H1 (cell line): ENCODE measurements around the gene ERC1. TPM values are rescaled to one million over a fixed set of nuclear protein-coding genes. Genes with fewer than 3 reads are reported as not detected.

Experiments
- CTCF ChIA-PET: fragments of 300-600 bp; sonication (Branson Sonifier 250); formaldehyde crosslinking; loops from one replicate; lab custom pipeline; 2021; ENCODE audit not compliant: partially characterized antibody; lab: Charles Lee
- POLR2A ChIA-PET: fragments of 300-600 bp; sonication (Branson Sonifier 250); formaldehyde crosslinking; loops from one replicate; lab custom pipeline; 2021; ENCODE audit warnings: inconsistent platforms; ENCODE audit not compliant: partially characterized antibody; lab: Charles Lee
- DNase-seq, 2 experiments: peaks; one replicate each; pipeline versions ENCODE4 v3.0.0 to v3.0.0-alpha.2; 2010 to 2022; ENCODE audit warnings: low spot score in 2 of 2, low read depth in 1 of 2, mixed read lengths in 1 of 2
- FAIRE-seq: peaks from 2 replicates; lab custom pipeline; 2011; peaks lifted over from hg19 to GRCh38; lab: Jason Lieb, UNC
- H2AFZ ChIP-seq: 2 replicates; pipeline ENCODE4 v1.8.1; 2012; ENCODE audit warnings: low read length, inconsistent platforms
- H2AK5ac ChIP-seq: 2 replicates; pipeline ENCODE4 v1.6.1; 2013; ENCODE audit warnings: low read depth, low read length
- H2BK120ac ChIP-seq: replicated peaks from 2 replicates; pipeline ENCODE3; 2013; ENCODE audit warnings: low read depth, low read length, inconsistent platforms
- H2BK12ac ChIP-seq: 2 replicates; pipeline ENCODE4 v1.6.1; 2013; ENCODE audit warnings: low read depth, low read length
- H2BK15ac ChIP-seq: 2 replicates; pipeline ENCODE4 v1.6.1; 2013; ENCODE audit warnings: low read length
- H2BK20ac ChIP-seq: 2 replicates; pipeline ENCODE4 v1.6.1; 2013; ENCODE audit warnings: low read length
- H2BK5ac ChIP-seq: 2 replicates; pipeline ENCODE4 v1.6.1; 2013; ENCODE audit warnings: low read depth, low read length
- H3K14ac ChIP-seq: 2 replicates; pipeline ENCODE4 v1.6.1; 2013; ENCODE audit warnings: inconsistent platforms; ENCODE audit not compliant: insufficient read length
- H3K18ac ChIP-seq: 2 replicates; pipeline ENCODE4 v1.6.1; 2013; ENCODE audit warnings: low read length; ENCODE audit errors: extremely low read depth
- H3K23ac ChIP-seq: 2 replicates; pipeline ENCODE4 v1.6.1; 2013; ENCODE audit warnings: inconsistent platforms; ENCODE audit not compliant: insufficient read length
- H3K23me2 ChIP-seq: 2 replicates; pipeline ENCODE4 v1.6.1; 2013; ENCODE audit warnings: low read depth, low read length
- H3K27ac ChIP-seq: 2 replicates; pipeline ENCODE4 v1.6.1; 2011; ENCODE audit warnings: low read depth, low read length, inconsistent platforms
- H3K27me3 ChIP-seq, 4 experiments: replicated peaks in 1 of 4; 1 replicate in 1 of 4; 2 replicates in 3 of 4; pipeline versions ENCODE4 v1.6.1 to v1.8.1; 2011 to 2013; ENCODE audit warnings: low read length in 3 of 4, mild to moderate bottlenecking in 3 of 4, inconsistent platforms in 2 of 4, mixed read lengths in 2 of 4, moderate library complexity in 1 of 4; ENCODE audit not compliant: control insufficient read depth in 3 of 4, insufficient read depth in 3 of 4; ENCODE audit errors: extremely low read depth in 1 of 4
- H3K36me3 ChIP-seq, 4 experiments: 2 replicates each; pipeline versions ENCODE4 v1.6.1 to v1.8.1; 2011 to 2013; ENCODE audit warnings: mild to moderate bottlenecking in 4 of 4, low read length in 3 of 4, moderate library complexity in 2 of 4, control low read depth in 1 of 4, inconsistent platforms in 1 of 4; ENCODE audit not compliant: insufficient read depth in 4 of 4, control insufficient read depth in 2 of 4
- H3K4ac ChIP-seq: replicated peaks from 2 replicates; pipeline ENCODE3; 2013; ENCODE audit warnings: low read length, low read depth, mixed read lengths, inconsistent platforms; ENCODE audit not compliant: insufficient read length
- H3K4me1 ChIP-seq, 4 experiments: replicated peaks in 1 of 4; 1 replicate in 1 of 4; 2 replicates in 3 of 4; pipeline versions ENCODE4 v1.6.1 to v1.8.1; 2011 to 2013; ENCODE audit warnings: low read length in 3 of 4, inconsistent platforms in 2 of 4, mixed read lengths in 1 of 4; ENCODE audit not compliant: insufficient read depth in 4 of 4, control insufficient read depth in 3 of 4
- H3K4me2 ChIP-seq, 2 experiments: 2 replicates each; pipeline versions ENCODE4 v1.6.1 to v1.8.1; 2011 to 2013; ENCODE audit warnings: low read depth in 2 of 2, low read length in 2 of 2, control low read depth in 1 of 2, inconsistent platforms in 1 of 2, mild to moderate bottlenecking in 1 of 2; ENCODE audit not compliant: insufficient read depth in 1 of 2
- H3K4me3 ChIP-seq, 4 experiments: fragments of 200-600, 300-600 bp in 1 of 4; sonication (generic), shearing (Covaris generic), sonication (Bioruptor Twin) in 1 of 4; 2 replicates each; pipeline versions ENCODE4 v1.5.1 to v1.8.1; 2011 to 2016; ENCODE audit warnings: low read length in 4 of 4, low read depth in 3 of 4, control low read depth in 2 of 4, inconsistent platforms in 2 of 4, mild to moderate bottlenecking in 2 of 4, mixed read lengths in 1 of 4, moderate library complexity in 1 of 4; ENCODE audit not compliant: insufficient read depth in 2 of 4; ENCODE audit errors: extremely low read depth in 1 of 4
- H3K56ac ChIP-seq: replicated peaks from 2 replicates; pipeline ENCODE3; 2013; ENCODE audit warnings: low read depth, mild to moderate bottlenecking, mixed read lengths, low read length, inconsistent platforms; ENCODE audit not compliant: insufficient read length
- H3K79me1 ChIP-seq: 2 replicates; pipeline ENCODE4 v1.6.1; 2013; ENCODE audit warnings: low read depth, low read length, control low read depth
- H3K79me2 ChIP-seq, 2 experiments: 2 replicates each; pipeline versions ENCODE4 v1.6.1 to v1.8.1; 2012 to 2013; ENCODE audit warnings: low read length in 2 of 2, mild to moderate bottlenecking in 2 of 2, inconsistent platforms in 1 of 2; ENCODE audit not compliant: insufficient read depth in 2 of 2, control insufficient read depth in 1 of 2
- H3K9ac ChIP-seq, 4 experiments: replicated peaks in 1 of 4; 1 replicate in 1 of 4; 2 replicates in 3 of 4; pipeline versions ENCODE4 v1.6.1 to v1.8.1; 2011 to 2013; ENCODE audit warnings: low read depth in 3 of 4, low read length in 3 of 4, control low read depth in 2 of 4, mild to moderate bottlenecking in 2 of 4, moderate library complexity in 2 of 4, inconsistent platforms in 1 of 4; ENCODE audit errors: extremely low read depth in 1 of 4
- H3K9me3 ChIP-seq, 2 experiments: 2 replicates each; pipeline versions ENCODE4 v1.6.1 to v1.8.1; 2012 to 2013; ENCODE audit warnings: mild to moderate bottlenecking in 2 of 2, moderate library complexity in 2 of 2, control low read depth in 1 of 2, inconsistent platforms in 1 of 2, low read depth in 1 of 2, low read length in 1 of 2, mixed read lengths in 1 of 2; ENCODE audit not compliant: insufficient read depth in 2 of 2
- H4K20me1 ChIP-seq, 2 experiments: replicated peaks in 1 of 2; 2 replicates each; pipeline versions ENCODE3 to v1.8.1; 2011 to 2013; ENCODE audit warnings: inconsistent platforms in 2 of 2, low read length in 2 of 2, mild to moderate bottlenecking in 1 of 2; ENCODE audit not compliant: insufficient read depth in 2 of 2, control insufficient read depth in 1 of 2
- H4K5ac ChIP-seq: 2 replicates; pipeline ENCODE4 v1.6.1; 2013; ENCODE audit warnings: low read length, low read depth, mixed read lengths, inconsistent platforms; ENCODE audit not compliant: insufficient read length
- H4K8ac ChIP-seq: 2 replicates; pipeline ENCODE4 v1.8.0; 2013; ENCODE audit warnings: mild to moderate bottlenecking, moderate library complexity, low read length, inconsistent platforms; ENCODE audit not compliant: insufficient read depth; ENCODE audit errors: extremely low read depth
- H4K91ac ChIP-seq: replicated peaks from 2 replicates; pipeline ENCODE3; 2013; ENCODE audit warnings: low read length, mixed read lengths, inconsistent platforms; ENCODE audit not compliant: insufficient read length
- ASH2L ChIP-seq: fragments of 200-600, 300-600 bp; sonication (generic); IDR thresholded peaks from one replicate; pipeline ENCODE4 v1.7.1; 2017; ENCODE audit warnings: low read length
- BCL11A ChIP-seq, 2 experiments: IDR thresholded peaks; one replicate each; pipeline ENCODE4 v1.6.1; 2011; ENCODE audit warnings: low read depth in 2 of 2, low read length in 2 of 2, mild to moderate bottlenecking in 2 of 2
- CEBPB ChIP-seq: IDR thresholded peaks from 2 replicates; pipeline ENCODE4 v1.6.1; 2012; ENCODE audit warnings: low read depth, low read length
- CHD1 ChIP-seq: IDR thresholded peaks from 2 replicates; pipeline ENCODE4 v1.6.1; 2012; ENCODE audit warnings: low read depth, low read length, improper control_type of control experiment
- JUN ChIP-seq: IDR thresholded peaks from 2 replicates; pipeline ENCODE4 v1.6.1; 2011; ENCODE audit warnings: low read depth, mild to moderate bottlenecking, improper control_type of control experiment, low read length
- KDM4A ChIP-seq: IDR thresholded peaks from one replicate; pipeline ENCODE4 v1.7.1; 2012; ENCODE audit warnings: low read depth, mild to moderate bottlenecking, moderate library complexity, low read length, inconsistent platforms; ENCODE audit not compliant: severe bottlenecking
- MAX ChIP-seq: IDR thresholded peaks from 2 replicates; pipeline ENCODE4 v1.6.1; 2012; ENCODE audit warnings: inconsistent platforms
- PHF8 ChIP-seq: fragments of 200-600 bp; sonication (generic); conservative IDR thresholded peaks from 2 replicates; pipeline ENCODE4 v1.7.1; 2012; ENCODE audit warnings: low read depth, mild to moderate bottlenecking, inconsistent platforms, low read length, moderate library complexity
- SIN3A ChIP-seq, 2 experiments: IDR thresholded peaks in 1 of 2; conservative IDR thresholded peaks in 1 of 2; 2 replicates each; pipeline ENCODE4 v1.6.1; 2011 to 2012; ENCODE audit warnings: low read length in 2 of 2, improper control_type of control experiment in 1 of 2, low read depth in 1 of 2, mild to moderate bottlenecking in 1 of 2
- YY1 ChIP-seq: IDR thresholded peaks from 2 replicates; pipeline ENCODE4 v1.6.1; 2011; ENCODE audit warnings: low read depth, mild to moderate bottlenecking, low read length
- WGBS, 2 experiments: shearing (Covaris generic) in 1 of 2; methylation state at CpG; one replicate each; pipeline versions ENCODE4 v1.1.6 to v1.1.7; 2013 to 2015; ENCODE audit warnings: low lambda C conversion rate in 2 of 2, mixed read lengths in 2 of 2, inconsistent platforms in 1 of 2, low coverage in 1 of 2, missing lambda C conversion rate in 1 of 2; ENCODE audit not compliant: insufficient replicate concordance in 2 of 2, insufficient coverage in 1 of 2, insufficient read length in 1 of 2; ENCODE audit errors: extremely low coverage in 1 of 2, missing lambda C conversion rate in 1 of 2; 5-methylcytosine and 5-hydroxymethylcytosine counted together
- polyA plus RNA-seq, 7 experiments: library from polyadenylated mRNA; depleted of rRNA in 3 of 7; stranded (reverse) in 5 of 7; unstranded in 2 of 7; fragments of >200 nt in 5 of 7; fragments of 200-250 nt in 2 of 7; gene quantifications; 1 replicate in 5 of 7; 2 replicates in 1 of 7; 4 replicates in 1 of 7; pipeline versions ENCODE4 v1.2.1 to v1.2.3, GENCODE V29; 2011 to 2013; ENCODE audit warnings: missing spikeins in 2 of 7, mixed read lengths in 2 of 7
- total RNA-seq: library from RNA; stranded (reverse); fragmentation: NEBNext Ultra II Directional; extraction: Animal tissue kit (Norgen Biotek cat#: 25700); gene quantifications from 2 replicates; pipeline ENCODE4 v1.2.1, GENCODE V29; 2021

Gene ERC1
- total and polyA plus RNA-seq, 2 of the 8 experiments (the other 6 are each of a cell fraction or from before 2014, with no cell fraction given), result 7.8 to 45.7 TPM

GRCh38 chr12:1103632-1104031, 112.6 kb downstream of the ERC1 start:
- H3K14ac ChIP-seq, result no peak overlapping the region
- no peak overlapping the region for H3K18ac ChIP-seq
- peaks cover 2% of the 10 kb centered on the region; the same call in 1 of the 2 replicates for H3K79me1 ChIP-seq
- H3K36me3 ChIP-seq, result no peaks in the 10 kb centered on the region; a peak in 1 of 8 replicates
- H2BK20ac ChIP-seq, result no peak overlapping the region
- H2BK5ac ChIP-seq, result no peak overlapping the region
- no peak overlapping the region for H2BK12ac ChIP-seq
- TF ChIP-seq MAX (no peak), YY1 (no peak), CEBPB (no peak), BCL11A (IDR thresholded peaks at IDR 0.05; ENCODE audit: low read depth in 2 of 2, low read length in 2 of 2) (no peak), SIN3A (conservative IDR thresholded peaks at IDR 0.05 in 1 of 2, IDR thresholded peaks at IDR 0.05 in 1 of 2; ENCODE audit: low read depth in 1 of 2, low read length in 2 of 2) (no peak), KDM4A (no peak), PHF8 (no peak), ASH2L (no peak), CHD1 (no peak), JUN (no peak)
- H3K4me2 ChIP-seq, result no peak overlapping the region
- H4K5ac ChIP-seq, result no peak overlapping the region
- peaks cover 0 to 12% of the 10 kb centered on the region in 2 experiments; a peak in 2 of 4 replicates for H3K79me2 ChIP-seq
- no peak overlapping the region for H3K4ac ChIP-seq
- H3K9ac ChIP-seq, result no peak overlapping the region
- no peak overlapping the region for H4K91ac ChIP-seq
- 94% methylated on average over 3 of the region's 3 CpGs; no CpG with 5 or more reads in 1 of the 2 experiments for WGBS, 2 experiments
- DNase-seq (no peak), FAIRE-seq (no peak)
- H2AK5ac ChIP-seq, result no peak overlapping the region
- H3K56ac ChIP-seq, result no peak overlapping the region
- ChIA-PET POLR2A (interaction anchor here (1.0 kb wide), 1 partner anchor 152 kb away, joined by 4 read pairs; no protein-coding TSS in a partner anchor), CTCF (interaction anchor here (0.6 to 4.0 kb wide), 6 partner anchors 10 to 530 kb away, joined by 3 to 29 read pairs (median 4); no protein-coding TSS in a partner anchor)
- H4K20me1 ChIP-seq, result peaks cover 0 to 4% of the 10 kb centered on the region in 2 experiments
- H3K27ac ChIP-seq, result no peak overlapping the region
- no peak overlapping the region for H2BK120ac ChIP-seq
- no peak overlapping the region for H3K23ac ChIP-seq
- peaks cover 0 to 7% (median 0%) of the 10 kb centered on the region in 4 experiments; a peak in 1 of 7 replicates for H3K4me1 ChIP-seq
- H4K8ac ChIP-seq, result no peak overlapping the region
- no peaks in the 10 kb centered on the region for H3K9me3 ChIP-seq
- H2BK15ac ChIP-seq, result no peak overlapping the region
- no peaks in the 10 kb centered on the region for H3K27me3 ChIP-seq
- H3K23me2 ChIP-seq, result no peaks in the 10 kb centered on the region
- no peak overlapping the region for H3K4me3 ChIP-seq
- H2AFZ ChIP-seq, result no peak overlapping the region
